ENCODE results near the gene DENND2A. TPM values are rescaled to one million over a fixed set of nuclear protein-coding genes. Genes with fewer than 3 reads are reported as not detected.

The DENND2A gene
- total and polyA plus RNA-seq, 8 donors, result 9.3 to 47.2 (median 37.6) TPM

GRCh38 chr7:140552240-140552679 lies 88.4 kb downstream of the DENND2A start:
- intact Hi-C loops (cut with DNase I), result no loop called here
- DNase-seq (no peak), ATAC-seq (no peak)
- Histone ChIP-seq H3K9me3 (no peaks in the 10 kb centered on the region), H3K4me3 (no peak overlapping the region), H3K27ac (no peak overlapping the region), H3K27me3 (no peaks in the 10 kb centered on the region), H3K36me3 (no peaks in the 10 kb centered on the region), H3K4me1 (no peaks in the 10 kb centered on the region)
- TF ChIP-seq CTCF (IDR thresholded peaks at IDR 0.05), result no peak

- Histone ChIP-seq H3K36me3 (no peaks in the 10 kb centered on the region), H3K27ac (no peak overlapping the region), H3K9me3 (no peaks in the 10 kb centered on the region), H3K27me3 (no peaks in the 10 kb centered on the region), H3K4me1 (no peaks in the 10 kb centered on the region), H3K4me3 (no peak overlapping the region)
- no peak for TF ChIP-seq CTCF (IDR thresholded peaks at IDR 0.05)
- DNase-seq (peak in 1 of 4 donors; percentile 38), ATAC-seq (no peak)
- intact Hi-C loops (cut with DNase I), result no loop called here
These were observed 89.0 kb downstream of the DENND2A start for GRCh38 chr7:140551355-140552239.

GRCh38 chr7:140546947-140547346 lies 93.7 kb downstream of the DENND2A start:
- peaks cover 1 to 4% of the 10 kb centered on the region in 2 donors for H3K4me1 ChIP-seq
- H3K9me3 ChIP-seq, result no peaks in the 10 kb centered on the region
- no peak overlapping the region for H3K4me3 ChIP-seq
- no peaks in the 10 kb centered on the region for H3K36me3 ChIP-seq
- H3K27me3 ChIP-seq, result no peaks in the 10 kb centered on the region
- ATAC-seq (no peak), DNase-seq (no peak)
- intact Hi-C loops (cut with DNase I), result no loop called here
- TF ChIP-seq CTCF (IDR thresholded peaks at IDR 0.05), result no peak
- no peak overlapping the region for H3K27ac ChIP-seq

- no peaks in the 10 kb centered on the region for H3K27me3 ChIP-seq
- H3K4me3 ChIP-seq, result no peak overlapping the region
- no peak for DNase-seq
- no peak for TF ChIP-seq CTCF (IDR thresholded peaks at IDR 0.05)
- intact Hi-C loops (cut with DNase I), result no loop called here
- H3K27ac ChIP-seq, result no peak overlapping the region
- H3K9me3 ChIP-seq, result no peaks in the 10 kb centered on the region
- H3K36me3 ChIP-seq, result no peaks in the 10 kb centered on the region
- peaks cover 5 to 10% of the 10 kb centered on the region in 2 donors for H3K4me1 ChIP-seq
- ATAC-seq, result no peak
These were observed 96.2 kb downstream of the DENND2A start for GRCh38 chr7:140544388-140544826.

GRCh38 chr7:140542228-140542603 lies 98.4 kb downstream of the DENND2A start:
- intact Hi-C loops (cut with DNase I), result no loop called here
- H3K36me3 ChIP-seq, result no peaks in the 10 kb centered on the region
- H3K27ac ChIP-seq, result peak overlapping the region; percentile 57 to 62
- peaks cover 5 to 10% of the 10 kb centered on the region in 2 donors for H3K4me1 ChIP-seq
- no peaks in the 10 kb centered on the region for H3K27me3 ChIP-seq
- no peak overlapping the region for H3K4me3 ChIP-seq
- ATAC-seq (peak; percentile 75), DNase-seq (peak in 1 of 4 donors; percentile 44)
- H3K9me3 ChIP-seq, result no peaks in the 10 kb centered on the region
- TF ChIP-seq CTCF (IDR thresholded peaks at IDR 0.05), result no peak
